Activated CD8-positive, alpha-beta T cell treated with anti-CD3 and anti-CD28 coated beads for 36 hours (primary cell): ENCODE results near the gene FOXN3. TPM values are rescaled to one million over a fixed set of nuclear protein-coding genes. Genes with fewer than 3 reads are reported as not detected.

Experiments used
- ATAC-seq: fragments of 200-7000 bp; cut with Tn5 transposase; one replicate; pipeline ENCODE4 v1.10.0; 2021; ENCODE audit warnings: mild to moderate bottlenecking, moderate library complexity
- CTCF ChIA-PET: fragments of 350-600 bp; sonication (Branson Sonifier 250); formaldehyde crosslinking; loops from one replicate; lab custom pipeline; 2021; ENCODE audit warnings: antibody characterized with exemption; lab: Charles Lee
- POLR2A ChIA-PET: fragments of 350-600 bp; sonication (Branson Sonifier 250); formaldehyde crosslinking; loops from one replicate; lab custom pipeline; 2021; ENCODE audit warnings: antibody characterized with exemption; lab: Charles Lee
- DNase-seq: peaks from one replicate; pipeline ENCODE4 v3.0.0-alpha.2; 2020
- H3K27ac Mint-ChIP-seq: one replicate; pipeline ENCODE4 v1.8.0; 2021; ENCODE audit warnings: mild to moderate bottlenecking, mixed read lengths
- H3K27me3 Mint-ChIP-seq: one replicate; pipeline ENCODE4 v1.8.0; 2021; ENCODE audit warnings: mixed read lengths
- H3K36me3 Mint-ChIP-seq: one replicate; pipeline ENCODE4 v1.8.0; 2021; ENCODE audit warnings: low read depth, mixed read lengths
- H3K4me1 Mint-ChIP-seq: one replicate; pipeline ENCODE4 v1.8.0; 2021; ENCODE audit warnings: low read depth, mixed read lengths
- H3K4me3 Mint-ChIP-seq: one replicate; pipeline ENCODE4 v1.8.0; 2021; ENCODE audit warnings: mild to moderate bottlenecking, moderate library complexity, mixed read lengths
- H3K9me3 Mint-ChIP-seq: one replicate; pipeline ENCODE4 v1.8.0; 2021; ENCODE audit warnings: mixed read lengths
- intact Hi-C: fragments of 100-400 bp; cut with micrococcal nuclease; formaldehyde crosslinking; loops from one replicate; pipeline ENCODE4 v1.10.0; 2022
- total RNA-seq, 2 experiments: library from RNA; stranded (reverse); gene quantifications; one replicate each; pipeline ENCODE4 v1.2.3, GENCODE V29; 2021
- TF ChIP-seq, protein P1 (sequence below): fragments of 200-600 bp; IDR thresholded peaks from one replicate; pipeline ENCODE4 v1.8.0; 2022; ENCODE audit warnings: antibody characterized with exemption, mild to moderate bottlenecking

Gene FOXN3
- total RNA-seq, 2 experiments from 2014 or later: 83.4 to 85.0 TPM

DNA sequence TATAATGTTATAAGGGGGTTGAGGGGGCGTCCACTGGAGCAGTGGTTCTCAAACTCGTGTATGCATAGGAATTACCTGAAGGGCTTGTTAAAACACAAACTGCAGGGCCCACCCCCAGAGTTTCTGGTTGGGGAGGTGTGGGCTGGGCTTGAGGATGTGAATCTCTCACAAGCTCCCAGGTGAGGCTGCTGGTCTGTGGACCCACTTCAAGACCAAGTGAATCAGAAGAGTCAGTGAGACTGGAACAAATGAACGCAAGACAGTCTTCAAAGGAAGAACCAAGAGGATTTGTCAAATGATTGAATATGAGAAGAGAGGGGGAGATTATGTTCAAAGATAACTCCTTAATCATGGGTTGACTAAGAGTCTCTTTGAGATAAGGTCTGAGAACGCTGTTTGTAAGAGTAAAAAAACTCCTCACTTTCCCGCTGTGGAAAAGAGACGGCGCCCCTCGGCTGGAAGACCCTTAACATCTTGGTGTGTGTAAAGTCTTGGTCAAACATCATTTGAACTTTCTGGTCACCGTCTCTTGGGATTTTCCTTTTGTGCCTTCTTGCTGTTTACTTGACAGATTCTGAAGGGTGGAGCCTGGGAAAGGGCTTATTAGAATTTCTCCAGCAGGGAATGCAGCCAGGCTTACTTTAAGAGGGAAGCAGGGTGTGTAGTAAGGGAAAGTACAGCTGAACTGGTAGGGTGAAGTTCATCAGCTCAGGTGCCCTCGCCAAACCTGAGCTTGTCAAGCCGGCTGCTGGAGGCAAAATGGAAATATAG is 5.3 kb upstream of the FOXN3 start:
- CTCF ChIA-PET: interaction anchor here (1.2 kb wide), 1 partner anchor 57 kb away, joined by 3 read pairs; no protein-coding TSS in a partner anchor
- peaks cover 25% of the 10 kb centered on the region for H3K36me3 Mint-ChIP-seq
- DNase-seq: peak; percentile 68
- H3K27me3 Mint-ChIP-seq: no peaks in the 10 kb centered on the region
- TF ChIP-seq, protein P1, sequence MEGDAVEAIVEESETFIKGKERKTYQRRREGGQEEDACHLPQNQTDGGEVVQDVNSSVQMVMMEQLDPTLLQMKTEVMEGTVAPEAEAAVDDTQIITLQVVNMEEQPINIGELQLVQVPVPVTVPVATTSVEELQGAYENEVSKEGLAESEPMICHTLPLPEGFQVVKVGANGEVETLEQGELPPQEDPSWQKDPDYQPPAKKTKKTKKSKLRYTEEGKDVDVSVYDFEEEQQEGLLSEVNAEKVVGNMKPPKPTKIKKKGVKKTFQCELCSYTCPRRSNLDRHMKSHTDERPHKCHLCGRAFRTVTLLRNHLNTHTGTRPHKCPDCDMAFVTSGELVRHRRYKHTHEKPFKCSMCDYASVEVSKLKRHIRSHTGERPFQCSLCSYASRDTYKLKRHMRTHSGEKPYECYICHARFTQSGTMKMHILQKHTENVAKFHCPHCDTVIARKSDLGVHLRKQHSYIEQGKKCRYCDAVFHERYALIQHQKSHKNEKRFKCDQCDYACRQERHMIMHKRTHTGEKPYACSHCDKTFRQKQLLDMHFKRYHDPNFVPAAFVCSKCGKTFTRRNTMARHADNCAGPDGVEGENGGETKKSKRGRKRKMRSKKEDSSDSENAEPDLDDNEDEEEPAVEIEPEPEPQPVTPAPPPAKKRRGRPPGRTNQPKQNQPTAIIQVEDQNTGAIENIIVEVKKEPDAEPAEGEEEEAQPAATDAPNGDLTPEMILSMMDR: no peak
- H3K4me1 Mint-ChIP-seq: peaks cover 79% of the 10 kb centered on the region
- ATAC-seq: peak; percentile 47
- peak overlapping the region; percentile 75 for H3K27ac Mint-ChIP-seq
- POLR2A ChIA-PET: interaction anchor here (0.6 to 1.0 kb wide), 2 partner anchors 45 to 197 kb away, joined by 3 read pairs; no protein-coding TSS in a partner anchor
- no peaks in the 10 kb centered on the region for H3K9me3 Mint-ChIP-seq
- intact Hi-C loops: loop anchor here (5.0 kb wide), 1 partner anchor 350 kb away; no protein-coding TSS in a partner anchor
- H3K4me3 Mint-ChIP-seq: peak overlapping the region; percentile 11

DNA sequence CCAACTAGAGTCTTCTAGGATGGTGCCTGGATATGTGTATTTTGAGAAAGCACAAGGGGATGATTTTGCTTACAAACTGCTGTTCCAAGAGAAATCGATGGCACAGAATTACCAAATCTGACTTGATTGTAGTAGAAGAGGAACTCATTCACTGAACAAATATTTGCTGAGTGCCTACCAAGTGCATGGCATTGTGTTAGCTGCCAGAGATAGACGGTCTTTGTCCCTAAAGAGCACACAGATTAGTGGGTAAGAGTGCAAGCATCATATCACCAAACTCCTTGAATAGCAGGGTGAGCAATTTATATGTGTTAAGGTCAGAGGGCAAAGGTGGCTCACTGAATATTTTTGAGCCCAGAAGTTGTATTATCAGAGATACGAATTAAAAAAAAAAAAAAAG is 3.5 kb upstream of the FOXN3 start:
- Mint-ChIP-seq H3K27ac (peak overlapping the region; percentile 51), H3K9me3 (no peaks in the 10 kb centered on the region), H3K27me3 (no peaks in the 10 kb centered on the region), H3K4me3 (no peak overlapping the region), H3K36me3 (peaks cover 28% of the 10 kb centered on the region), H3K4me1 (peaks cover 68% of the 10 kb centered on the region)
- POLR2A ChIA-PET: interaction anchor here (1.0 kb wide), 1 partner anchor 10 kb away, joined by 3 read pairs; no protein-coding TSS in a partner anchor
- DNase-seq: no peak
- CTCF ChIA-PET: no interaction called here
- intact Hi-C loops: loop anchor here (5.0 kb wide), 1 partner anchor 352 kb away; no protein-coding TSS in a partner anchor
- ATAC-seq: no peak
- TF ChIP-seq, protein P1: no peak

DNA sequence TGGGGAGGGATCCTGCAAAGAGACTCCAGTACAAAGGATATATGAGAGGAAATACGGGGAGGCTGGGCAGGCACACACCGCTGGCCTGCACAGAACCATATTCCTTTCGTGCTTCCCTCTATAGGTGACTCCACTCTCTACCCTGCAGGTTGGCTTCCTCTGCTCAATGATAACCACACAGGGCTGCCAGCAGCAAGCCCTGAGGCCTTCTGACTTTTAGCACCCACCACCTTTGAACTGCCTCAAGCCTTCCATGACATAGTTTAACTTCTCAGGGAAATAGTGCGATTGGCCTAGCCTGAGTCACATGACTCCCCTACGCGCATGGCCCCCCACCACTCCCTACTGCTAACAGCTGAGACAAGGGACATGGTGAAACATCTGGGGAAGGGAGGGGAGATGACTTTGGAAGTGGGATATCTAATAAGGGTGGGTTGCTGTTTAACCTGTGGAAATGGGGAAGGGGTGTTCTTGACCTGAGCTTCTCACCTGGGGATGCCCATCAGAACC is 3.0 kb upstream of the FOXN3 start:
- ChIA-PET CTCF (interaction anchor here (0.6 kb wide), 1 partner anchor 74 kb away, joined by 3 read pairs; no protein-coding TSS in a partner anchor), POLR2A (interaction anchor here (1.0 to 1.3 kb wide), 2 partner anchors 10 kb away, joined by 3 to 4 read pairs; no protein-coding TSS in a partner anchor)
- DNase-seq (peak; percentile 37), ATAC-seq (no peak)
- TF ChIP-seq, protein P1: no peak
- no peaks in the 10 kb centered on the region for H3K9me3 Mint-ChIP-seq
- intact Hi-C loops: loop anchor here (5.0 to 10.0 kb wide), 6 partner anchors 115 to 375 kb away; no protein-coding TSS in a partner anchor
- H3K4me1 Mint-ChIP-seq: peaks cover 72% of the 10 kb centered on the region
- H3K27ac Mint-ChIP-seq: peak overlapping the region; percentile 51
- H3K36me3 Mint-ChIP-seq: peaks cover 31% of the 10 kb centered on the region
- no peaks in the 10 kb centered on the region for H3K27me3 Mint-ChIP-seq
- H3K4me3 Mint-ChIP-seq: no peak overlapping the region

DNA sequence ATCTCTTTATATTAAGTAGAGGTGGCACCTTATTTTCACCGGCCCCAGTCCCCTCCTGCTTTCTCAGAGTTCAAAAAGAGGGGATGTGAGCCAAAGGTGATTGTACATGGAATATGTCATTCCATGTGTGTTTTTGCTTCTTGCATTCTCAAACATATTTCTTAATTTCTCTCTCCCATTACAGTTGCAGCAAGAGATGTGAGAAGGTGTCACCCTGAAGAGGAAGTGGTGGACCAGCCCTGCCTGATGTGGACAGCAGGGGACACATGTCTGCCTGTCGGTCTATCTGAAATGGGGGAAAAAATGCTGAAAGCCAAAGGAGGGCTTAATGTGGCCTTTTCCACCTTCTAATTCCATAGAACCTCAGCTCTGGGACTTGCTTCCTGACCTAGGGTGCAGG is 1.9 kb upstream of the FOXN3 start:
- POLR2A ChIA-PET: interaction anchor here (1.3 to 2.1 kb wide), 3 partner anchors 11 to 201 kb away, joined by 3 to 9 read pairs (median 4); no protein-coding TSS in a partner anchor
- CTCF ChIA-PET: interaction anchor here (0.6 to 1.5 kb wide), 5 partner anchors 11 to 354 kb away, joined by 3 to 6 read pairs (median 3); no protein-coding TSS in a partner anchor
- Mint-ChIP-seq H3K4me1 (peaks cover 68% of the 10 kb centered on the region), H3K9me3 (no peaks in the 10 kb centered on the region), H3K36me3 (peaks cover 37% of the 10 kb centered on the region), H3K27me3 (no peaks in the 10 kb centered on the region), H3K27ac (peak overlapping the region; percentile 97), H3K4me3 (peak overlapping the region; percentile 92)
- TF ChIP-seq, protein P1: no peak
- intact Hi-C loops: loop anchor here (5.0 to 10.0 kb wide), 5 partner anchors 114 to 374 kb away; no protein-coding TSS in a partner anchor
- peak; percentile 39 for DNase-seq
- no peak for ATAC-seq
